ENCODE results near the gene AATK. TPM values are rescaled to one million over a fixed set of nuclear protein-coding genes. Genes with fewer than 3 reads are reported as not detected.

The AATK gene
- total and polyA plus RNA-seq, 2 experiments from 2014 or later, result 1.1 to 5.0 TPM

GRCh38 chr17:81139428-81139827, 26.6 kb downstream of the AATK start:
- no peak overlapping the region for H3K27ac ChIP-seq (ENCODE audit: low read depth)
- H3F3A ChIP-seq (replicated peaks; ENCODE audit: low read depth), result peaks cover 16% of the 10 kb centered on the region
- Mint-ChIP-seq H3K4me3 (no peak overlapping the region), H3K9me3 (peaks cover 18% of the 10 kb centered on the region), H3K27ac (no peak overlapping the region), H3K27me3 (ENCODE audit: insufficient read depth, low read depth, poor library complexity) (peaks cover 24% of the 10 kb centered on the region), H3K36me3 (ENCODE audit: low read depth) (no peaks in the 10 kb centered on the region; the same call in 2 of the 3 replicates), H3K4me1 (no peaks in the 10 kb centered on the region)
- H3K4me3 ChIP-seq, result no peak overlapping the region
- H2AFZ ChIP-seq, result no peak overlapping the region
- no peaks in the 10 kb centered on the region for H3K9me2 ChIP-seq (ENCODE audit: insufficient read depth)
- DNase-seq (ENCODE audit: low spot score), result no peak
- no peak for TF ChIP-seq POLR2AphosphoS5 (IDR thresholded peaks at IDR 0.05; ENCODE audit: low read depth)
- no peaks in the 10 kb centered on the region for H3K27me3 ChIP-seq (ENCODE audit: insufficient read depth)
- H3K79me2 ChIP-seq (replicated peaks; ENCODE audit: insufficient read depth), result no peaks in the 10 kb centered on the region
- no peak overlapping the region for H3K4me2 ChIP-seq
- ATAC-seq, result no peak
- H4K20me1 ChIP-seq (replicated peaks; ENCODE audit: insufficient read depth), result no peaks in the 10 kb centered on the region
- no peaks in the 10 kb centered on the region for H3K36me3 ChIP-seq (ENCODE audit: insufficient read depth)
- H3K4me1 ChIP-seq (ENCODE audit: insufficient read depth), result no peaks in the 10 kb centered on the region

DNA sequence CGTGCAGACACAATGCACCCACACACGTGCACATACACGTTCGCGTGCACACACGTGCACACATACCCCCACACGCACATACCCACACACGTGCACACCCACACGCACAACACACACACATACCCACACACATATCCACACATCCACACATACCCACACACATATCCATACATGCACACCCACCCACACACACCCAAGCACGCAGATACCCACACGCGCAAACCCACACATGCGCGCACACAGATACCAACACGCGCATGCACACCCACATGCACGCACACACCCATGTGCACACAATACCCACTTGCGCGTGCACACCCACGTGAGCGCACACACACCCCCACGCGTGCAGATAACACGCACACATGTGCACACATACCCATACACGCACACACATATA, 27.5 kb downstream of the AATK start:
- Histone ChIP-seq H3K4me3 (no peak overlapping the region), H4K20me1 (replicated peaks; ENCODE audit: insufficient read depth) (no peaks in the 10 kb centered on the region), H3K27me3 (ENCODE audit: insufficient read depth) (no peaks in the 10 kb centered on the region), H3K4me2 (no peak overlapping the region), H3K27ac (ENCODE audit: low read depth) (no peak overlapping the region), H3K4me1 (ENCODE audit: insufficient read depth) (no peaks in the 10 kb centered on the region), H3K36me3 (ENCODE audit: insufficient read depth) (no peaks in the 10 kb centered on the region), H2AFZ (no peak overlapping the region), H3K9me2 (ENCODE audit: insufficient read depth) (no peaks in the 10 kb centered on the region), H3F3A (replicated peaks; ENCODE audit: low read depth) (peaks cover 16% of the 10 kb centered on the region), H3K79me2 (replicated peaks; ENCODE audit: insufficient read depth) (no peaks in the 10 kb centered on the region)
- H3K4me3 Mint-ChIP-seq, result no peak overlapping the region; the same call in 2 of the 3 replicates
- H3K27ac Mint-ChIP-seq, result no peak overlapping the region
- no peak for DNase-seq (ENCODE audit: low spot score)
- peaks cover 18% of the 10 kb centered on the region for H3K9me3 Mint-ChIP-seq
- H3K36me3 Mint-ChIP-seq (ENCODE audit: low read depth), result no peaks in the 10 kb centered on the region; the same call in 2 of the 3 replicates
- H3K4me1 Mint-ChIP-seq, result no peaks in the 10 kb centered on the region
- H3K27me3 Mint-ChIP-seq (ENCODE audit: insufficient read depth, low read depth, poor library complexity), result peaks cover 24% of the 10 kb centered on the region
- ATAC-seq, result no peak
- TF ChIP-seq NANOG (IDR thresholded peaks at IDR 0.05; ENCODE audit: borderline replicate concordance) (no peak), ZNF114 (CRISPR knock-in tag; IDR thresholded peaks at IDR 0.05) (no peak), EZH2 (IDR thresholded peaks at IDR 0.05; ENCODE audit: low read depth, unreplicated experiment) (no peak), ZNF462 (CRISPR knock-in tag; IDR thresholded peaks at IDR 0.05) (no peak), EZH2phosphoT487 (IDR thresholded peaks at IDR 0.05; ENCODE audit: unreplicated experiment) (no peak), ZNF331 (CRISPR knock-in tag; IDR thresholded peaks at IDR 0.05; ENCODE audit: low read depth) (no peak)
- TF ChIP-seq, protein P1, sequence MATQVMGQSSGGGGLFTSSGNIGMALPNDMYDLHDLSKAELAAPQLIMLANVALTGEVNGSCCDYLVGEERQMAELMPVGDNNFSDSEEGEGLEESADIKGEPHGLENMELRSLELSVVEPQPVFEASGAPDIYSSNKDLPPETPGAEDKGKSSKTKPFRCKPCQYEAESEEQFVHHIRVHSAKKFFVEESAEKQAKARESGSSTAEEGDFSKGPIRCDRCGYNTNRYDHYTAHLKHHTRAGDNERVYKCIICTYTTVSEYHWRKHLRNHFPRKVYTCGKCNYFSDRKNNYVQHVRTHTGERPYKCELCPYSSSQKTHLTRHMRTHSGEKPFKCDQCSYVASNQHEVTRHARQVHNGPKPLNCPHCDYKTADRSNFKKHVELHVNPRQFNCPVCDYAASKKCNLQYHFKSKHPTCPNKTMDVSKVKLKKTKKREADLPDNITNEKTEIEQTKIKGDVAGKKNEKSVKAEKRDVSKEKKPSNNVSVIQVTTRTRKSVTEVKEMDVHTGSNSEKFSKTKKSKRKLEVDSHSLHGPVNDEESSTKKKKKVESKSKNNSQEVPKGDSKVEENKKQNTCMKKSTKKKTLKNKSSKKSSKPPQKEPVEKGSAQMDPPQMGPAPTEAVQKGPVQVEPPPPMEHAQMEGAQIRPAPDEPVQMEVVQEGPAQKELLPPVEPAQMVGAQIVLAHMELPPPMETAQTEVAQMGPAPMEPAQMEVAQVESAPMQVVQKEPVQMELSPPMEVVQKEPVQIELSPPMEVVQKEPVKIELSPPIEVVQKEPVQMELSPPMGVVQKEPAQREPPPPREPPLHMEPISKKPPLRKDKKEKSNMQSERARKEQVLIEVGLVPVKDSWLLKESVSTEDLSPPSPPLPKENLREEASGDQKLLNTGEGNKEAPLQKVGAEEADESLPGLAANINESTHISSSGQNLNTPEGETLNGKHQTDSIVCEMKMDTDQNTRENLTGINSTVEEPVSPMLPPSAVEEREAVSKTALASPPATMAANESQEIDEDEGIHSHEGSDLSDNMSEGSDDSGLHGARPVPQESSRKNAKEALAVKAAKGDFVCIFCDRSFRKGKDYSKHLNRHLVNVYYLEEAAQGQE (IDR thresholded peaks at IDR 0.05; ENCODE audit: unreplicated experiment), result no peak
- TF ChIP-seq, protein P2, sequence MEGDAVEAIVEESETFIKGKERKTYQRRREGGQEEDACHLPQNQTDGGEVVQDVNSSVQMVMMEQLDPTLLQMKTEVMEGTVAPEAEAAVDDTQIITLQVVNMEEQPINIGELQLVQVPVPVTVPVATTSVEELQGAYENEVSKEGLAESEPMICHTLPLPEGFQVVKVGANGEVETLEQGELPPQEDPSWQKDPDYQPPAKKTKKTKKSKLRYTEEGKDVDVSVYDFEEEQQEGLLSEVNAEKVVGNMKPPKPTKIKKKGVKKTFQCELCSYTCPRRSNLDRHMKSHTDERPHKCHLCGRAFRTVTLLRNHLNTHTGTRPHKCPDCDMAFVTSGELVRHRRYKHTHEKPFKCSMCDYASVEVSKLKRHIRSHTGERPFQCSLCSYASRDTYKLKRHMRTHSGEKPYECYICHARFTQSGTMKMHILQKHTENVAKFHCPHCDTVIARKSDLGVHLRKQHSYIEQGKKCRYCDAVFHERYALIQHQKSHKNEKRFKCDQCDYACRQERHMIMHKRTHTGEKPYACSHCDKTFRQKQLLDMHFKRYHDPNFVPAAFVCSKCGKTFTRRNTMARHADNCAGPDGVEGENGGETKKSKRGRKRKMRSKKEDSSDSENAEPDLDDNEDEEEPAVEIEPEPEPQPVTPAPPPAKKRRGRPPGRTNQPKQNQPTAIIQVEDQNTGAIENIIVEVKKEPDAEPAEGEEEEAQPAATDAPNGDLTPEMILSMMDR (conservative IDR thresholded peaks at IDR 0.05; ENCODE audit: low read depth in 2 of 2), result no peak
- TF ChIP-seq, protein P3, sequence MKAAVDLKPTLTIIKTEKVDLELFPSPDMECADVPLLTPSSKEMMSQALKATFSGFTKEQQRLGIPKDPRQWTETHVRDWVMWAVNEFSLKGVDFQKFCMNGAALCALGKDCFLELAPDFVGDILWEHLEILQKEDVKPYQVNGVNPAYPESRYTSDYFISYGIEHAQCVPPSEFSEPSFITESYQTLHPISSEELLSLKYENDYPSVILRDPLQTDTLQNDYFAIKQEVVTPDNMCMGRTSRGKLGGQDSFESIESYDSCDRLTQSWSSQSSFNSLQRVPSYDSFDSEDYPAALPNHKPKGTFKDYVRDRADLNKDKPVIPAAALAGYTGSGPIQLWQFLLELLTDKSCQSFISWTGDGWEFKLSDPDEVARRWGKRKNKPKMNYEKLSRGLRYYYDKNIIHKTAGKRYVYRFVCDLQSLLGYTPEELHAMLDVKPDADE (IDR thresholded peaks at IDR 0.05), result no peak

All from GM23338 (cell line).